MCF 10A (cell line): ENCODE measurements around the gene INF2. TPM values are rescaled to one million over a fixed set of nuclear protein-coding genes. Genes with fewer than 3 reads are reported as not detected.

Source experiments
- BruUV-seq: library from RNA; stranded (reverse); fragments of 400-500 nt; replicated peaks from 2 replicates; lab custom pipeline; 2021; lab: Mats Ljungman, UMichigan
- CTCF ChIA-PET: fragments of 300-600 bp; sonication (Branson Sonifier 250); formaldehyde crosslinking; extraction: SDS; loops from one replicate; lab custom pipeline; 2021; ENCODE audit warnings: antibody characterized with exemption, inconsistent platforms; lab: Yijun Ruan, JAX
- POLR2A ChIA-PET: fragments of 300-600, 350-650 bp; sonication (Branson Sonifier 250); formaldehyde crosslinking; extraction: SDS; loops from one replicate; lab custom pipeline; 2020; ENCODE audit warnings: antibody characterized with exemption, inconsistent platforms; lab: Yijun Ruan, JAX
- DNase-seq: peaks from one replicate; pipeline ENCODE4 v3.0.0-alpha.2; 2018; ENCODE audit not compliant: unreplicated experiment
- H3K27ac Mint-ChIP-seq: one replicate; pipeline ENCODE4 v1.8.0; 2022; ENCODE audit warnings: mild to moderate bottlenecking, low read depth, mixed read lengths; ENCODE audit not compliant: unreplicated experiment
- H3K27me3 Mint-ChIP-seq: one replicate; pipeline ENCODE4 v1.8.0; 2022; ENCODE audit warnings: mixed read lengths; ENCODE audit not compliant: insufficient read depth, unreplicated experiment
- H3K36me3 Mint-ChIP-seq: one replicate; pipeline ENCODE4 v1.8.0; 2022; ENCODE audit warnings: mild to moderate bottlenecking, moderate library complexity, mixed read lengths; ENCODE audit not compliant: insufficient read depth, unreplicated experiment
- H3K4me1 Mint-ChIP-seq: one replicate; pipeline ENCODE4 v1.8.0; 2022; ENCODE audit warnings: mixed read lengths; ENCODE audit not compliant: insufficient read depth, unreplicated experiment
- H3K4me3 Mint-ChIP-seq: one replicate; pipeline ENCODE4 v1.8.0; 2022; ENCODE audit warnings: mild to moderate bottlenecking, moderate library complexity, mixed read lengths; ENCODE audit not compliant: unreplicated experiment
- H3K9me3 Mint-ChIP-seq: one replicate; pipeline ENCODE4 v1.8.0; 2022; ENCODE audit warnings: mixed read lengths; ENCODE audit not compliant: unreplicated experiment
- intact Hi-C: fragments of 100-400 bp; cut with micrococcal nuclease; formaldehyde crosslinking; loops from 2 replicates; pipeline ENCODE4 v1.14.1; 2022
- total RNA-seq: library from RNA; stranded (reverse); gene quantifications from 2 replicates; pipeline ENCODE4 v1.2.3, GENCODE V29; 2022
- TF ChIP-seq, protein P1 (sequence below): fragments of 200-600 bp; IDR thresholded peaks from one replicate; pipeline ENCODE4 v1.8.0; 2022; ENCODE audit warnings: antibody characterized with exemption, mild to moderate bottlenecking; ENCODE audit not compliant: unreplicated experiment

Gene INF2
- total RNA-seq, 1 experiment from 2014 or later: 102 TPM

DNA sequence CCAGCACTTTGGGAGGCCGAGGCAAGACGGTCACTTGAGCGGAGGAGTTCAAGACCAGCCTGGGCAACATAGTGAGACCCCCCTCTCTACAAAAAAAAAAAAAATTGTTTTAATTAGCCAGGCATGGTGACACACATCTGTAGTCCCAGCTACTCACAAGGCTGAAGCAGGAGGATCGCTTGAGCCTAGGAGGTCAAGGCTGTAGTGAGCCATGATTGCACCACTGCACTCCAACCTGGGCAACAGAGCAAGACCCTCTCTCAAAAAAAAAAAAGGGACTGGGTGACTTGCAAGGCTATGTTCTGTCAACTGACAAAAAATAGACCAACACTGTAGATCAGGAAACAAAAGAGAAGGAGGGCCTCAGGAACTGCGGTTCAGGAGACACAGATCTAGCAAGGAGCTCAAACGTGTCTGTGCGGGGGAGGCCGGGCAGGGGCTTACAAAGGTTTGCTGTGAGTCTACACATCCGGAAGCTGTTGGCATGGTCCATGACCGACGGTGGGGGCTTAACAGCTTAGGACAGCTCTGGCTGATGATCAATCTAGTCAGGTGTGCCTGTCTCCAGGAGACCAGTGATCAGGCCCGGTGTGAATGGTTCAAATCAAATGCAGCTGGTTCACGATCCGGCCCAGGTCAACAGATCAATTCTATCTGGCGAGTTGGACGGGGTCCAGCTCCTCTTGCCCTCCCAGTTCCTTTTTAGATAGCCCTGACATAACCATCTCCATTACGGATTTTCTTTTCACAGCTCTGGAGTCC lies 31.7 kb upstream of the INF2 start:
- TF ChIP-seq, protein P1, sequence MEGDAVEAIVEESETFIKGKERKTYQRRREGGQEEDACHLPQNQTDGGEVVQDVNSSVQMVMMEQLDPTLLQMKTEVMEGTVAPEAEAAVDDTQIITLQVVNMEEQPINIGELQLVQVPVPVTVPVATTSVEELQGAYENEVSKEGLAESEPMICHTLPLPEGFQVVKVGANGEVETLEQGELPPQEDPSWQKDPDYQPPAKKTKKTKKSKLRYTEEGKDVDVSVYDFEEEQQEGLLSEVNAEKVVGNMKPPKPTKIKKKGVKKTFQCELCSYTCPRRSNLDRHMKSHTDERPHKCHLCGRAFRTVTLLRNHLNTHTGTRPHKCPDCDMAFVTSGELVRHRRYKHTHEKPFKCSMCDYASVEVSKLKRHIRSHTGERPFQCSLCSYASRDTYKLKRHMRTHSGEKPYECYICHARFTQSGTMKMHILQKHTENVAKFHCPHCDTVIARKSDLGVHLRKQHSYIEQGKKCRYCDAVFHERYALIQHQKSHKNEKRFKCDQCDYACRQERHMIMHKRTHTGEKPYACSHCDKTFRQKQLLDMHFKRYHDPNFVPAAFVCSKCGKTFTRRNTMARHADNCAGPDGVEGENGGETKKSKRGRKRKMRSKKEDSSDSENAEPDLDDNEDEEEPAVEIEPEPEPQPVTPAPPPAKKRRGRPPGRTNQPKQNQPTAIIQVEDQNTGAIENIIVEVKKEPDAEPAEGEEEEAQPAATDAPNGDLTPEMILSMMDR: no peak
- H3K9me3 Mint-ChIP-seq: peaks cover 6% of the 10 kb centered on the region
- DNase-seq: no peak
- H3K27me3 Mint-ChIP-seq: peaks cover 23% of the 10 kb centered on the region
- H3K27ac Mint-ChIP-seq: no peak overlapping the region
- no peaks in the 10 kb centered on the region for H3K4me1 Mint-ChIP-seq
- peaks cover 7% of the 10 kb centered on the region for H3K36me3 Mint-ChIP-seq
- intact Hi-C loops: no loop called here
- no TSS peak for BruUV-seq
- no peak overlapping the region for H3K4me3 Mint-ChIP-seq
- ChIA-PET POLR2A (no interaction called here), CTCF (interaction anchor here (1.3 kb wide), 1 partner anchor 19 kb away, joined by 5 read pairs; no protein-coding TSS in a partner anchor)

DNA sequence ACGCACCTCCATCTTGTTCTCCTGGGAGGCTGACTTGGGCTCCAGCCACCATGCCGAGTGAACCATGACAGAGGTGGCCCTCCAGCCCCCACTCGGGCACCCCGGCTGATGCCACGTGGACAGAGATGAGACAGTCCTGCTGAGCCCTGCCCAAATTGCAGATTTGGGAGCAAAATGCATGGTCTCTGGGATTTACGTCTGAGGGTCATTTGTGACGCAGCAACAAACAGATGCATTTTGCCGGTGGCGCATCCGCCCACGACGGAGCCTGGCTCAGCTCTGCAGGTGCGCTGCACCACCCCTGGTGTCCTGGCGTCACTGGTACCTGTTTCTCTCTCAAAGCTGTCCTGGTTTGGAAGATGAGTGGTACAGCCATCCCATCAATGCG lies 31.1 kb upstream of the INF2 start:
- peaks cover 23% of the 10 kb centered on the region for H3K27me3 Mint-ChIP-seq
- peaks cover 7% of the 10 kb centered on the region for H3K36me3 Mint-ChIP-seq
- DNase-seq: no peak
- intact Hi-C loops: no loop called here
- CTCF ChIA-PET: interaction anchor here (1.3 kb wide), 1 partner anchor 19 kb away, joined by 5 read pairs; no protein-coding TSS in a partner anchor
- H3K27ac Mint-ChIP-seq: no peak overlapping the region
- POLR2A ChIA-PET: no interaction called here
- peaks cover 6% of the 10 kb centered on the region for H3K9me3 Mint-ChIP-seq
- BruUV-seq: no TSS peak
- H3K4me1 Mint-ChIP-seq: no peaks in the 10 kb centered on the region
- TF ChIP-seq, protein P1: no peak
- H3K4me3 Mint-ChIP-seq: no peak overlapping the region

DNA sequence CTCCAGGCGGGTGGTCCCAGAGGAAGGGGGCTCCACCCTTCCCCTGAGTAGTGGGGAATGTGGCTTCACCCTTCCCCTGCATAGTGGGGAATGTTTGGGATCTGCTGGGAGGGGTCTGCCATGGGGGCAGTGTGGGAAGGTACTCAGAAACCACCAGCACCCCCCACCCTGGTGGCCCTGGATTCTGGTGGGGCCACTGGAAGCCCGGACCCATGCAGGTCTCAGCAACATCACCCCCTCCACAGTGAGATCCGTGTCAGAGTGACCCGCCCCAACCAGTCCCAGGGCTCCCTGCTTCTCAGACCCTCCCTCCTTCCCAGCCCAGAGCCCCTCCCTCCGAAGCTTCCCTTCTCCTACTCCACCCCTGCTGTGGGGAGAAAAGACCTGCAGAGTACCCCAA lies 30.3 kb upstream of the INF2 start:
- intact Hi-C loops: no loop called here
- TF ChIP-seq, protein P1: no peak
- H3K4me1 Mint-ChIP-seq: no peaks in the 10 kb centered on the region
- no TSS peak for BruUV-seq
- peaks cover 7% of the 10 kb centered on the region for H3K36me3 Mint-ChIP-seq
- H3K27ac Mint-ChIP-seq: no peak overlapping the region
- H3K4me3 Mint-ChIP-seq: no peak overlapping the region
- no peak for DNase-seq
- ChIA-PET CTCF (interaction anchor here (0.6 to 1.3 kb wide), 2 partner anchors 20 to 185 kb away, joined by 3 to 5 read pairs; no protein-coding TSS in a partner anchor), POLR2A (no interaction called here)
- peaks cover 3% of the 10 kb centered on the region for H3K9me3 Mint-ChIP-seq
- peaks cover 17% of the 10 kb centered on the region for H3K27me3 Mint-ChIP-seq

DNA sequence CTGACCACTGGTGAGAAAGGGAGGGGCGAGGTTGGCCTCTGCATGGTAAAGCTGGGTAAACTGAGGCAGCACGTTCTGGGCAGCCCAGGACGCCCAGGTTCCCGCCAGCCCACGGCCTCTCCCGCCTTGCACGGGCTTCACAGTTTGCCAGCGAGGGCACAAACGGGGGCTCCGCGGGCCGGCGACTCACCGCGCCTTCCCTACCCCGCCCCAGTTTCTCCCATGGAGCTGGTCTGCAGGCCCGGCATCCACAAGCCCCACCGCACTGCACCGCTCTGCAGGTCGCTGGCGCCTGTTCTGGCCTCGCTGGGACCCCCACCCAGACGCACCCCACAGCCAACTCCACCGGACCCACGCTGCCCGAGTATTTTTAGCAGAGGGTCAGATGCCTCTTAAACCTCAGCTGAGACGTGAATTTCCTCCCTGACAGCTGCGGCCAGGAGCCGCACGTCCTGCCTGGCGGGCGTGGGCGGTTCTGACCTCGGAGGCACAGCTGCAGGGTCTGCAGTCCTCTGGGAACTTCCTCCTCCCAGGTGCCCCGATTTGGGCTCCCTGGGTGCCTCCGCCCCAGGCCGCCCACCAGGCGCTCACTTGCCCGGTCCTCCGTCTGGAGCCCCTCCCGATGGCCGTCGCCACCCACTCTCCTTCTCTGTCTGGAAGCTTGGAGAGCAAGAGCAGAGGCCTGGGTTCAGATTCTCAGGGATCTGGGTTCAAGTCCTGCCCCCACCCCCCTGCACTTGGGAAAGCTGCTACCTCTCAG lies 29.5 kb upstream of the INF2 start:
- CTCF ChIA-PET: no interaction called here
- Mint-ChIP-seq H3K4me1 (no peaks in the 10 kb centered on the region), H3K9me3 (no peaks in the 10 kb centered on the region), H3K27ac (no peak overlapping the region), H3K27me3 (peaks cover 18% of the 10 kb centered on the region), H3K4me3 (no peak overlapping the region), H3K36me3 (peaks cover 7% of the 10 kb centered on the region)
- intact Hi-C loops: no loop called here
- TF ChIP-seq, protein P1: no peak
- POLR2A ChIA-PET: no interaction called here
- no peak for DNase-seq
- no TSS peak for BruUV-seq
